Measurements from ENCODE around the gene OAS2. TPM values are rescaled to one million over a fixed set of nuclear protein-coding genes. Genes with fewer than 3 reads are reported as not detected.

OAS2 gene
- total and polyA plus RNA-seq, 10 of the 15 experiments (the other 5 are each of a cell fraction or from before 2014, with no cell fraction given), result 32.4 to 290 (median 90.2) TPM

GRCh38 chr12:113048716-113049127 is 70.4 kb downstream of the OAS2 start:
- H3K9me3 ChIP-seq (replicated peaks; ENCODE audit: control insufficient read depth, insufficient read depth, low read length), result no peaks in the 10 kb centered on the region
- DNase-seq (ENCODE audit: low read depth, low spot score), result no peak
- FAIRE-seq, result peak; percentile 35
- no peak overlapping the region for H3K4me3 ChIP-seq
- ChIA-PET CTCF (interaction anchor here (0.5 to 5.2 kb wide), 36 partner anchors 10 to 377 kb away, joined by 3 to 121 read pairs (median 5); partner anchors contain the start of genes OAS1 and OAS2), SMC1A (ENCODE audit: uncharacterized antibody, unreplicated experiment) (interaction anchor here (0.6 to 17.0 kb wide), 22 partner anchors 11 to 480 kb away, joined by 3 to 416 read pairs (median 4); no protein-coding TSS in a partner anchor), POLR2A (interaction anchor here (1.5 kb wide), 1 partner anchor 48 kb away, joined by 4 read pairs; no protein-coding TSS in a partner anchor), RAD21 (ENCODE audit: unreplicated experiment) (interaction anchor here (0.6 to 5.2 kb wide), 18 partner anchors 10 to 177 kb away, joined by 3 to 50 read pairs (median 5); partner anchors contain the start of gene RASAL1)
- 7% methylated on average over 6 of the region's 6 CpGs for WGBS (ENCODE audit: insufficient coverage, insufficient replicate concordance, low lambda C conversion rate, missing lambda C conversion rate)
- peaks cover 35% of the 10 kb centered on the region for H3K4me1 ChIP-seq (ENCODE audit: control insufficient read depth, insufficient read depth, low read length)
- H3K27me3 ChIP-seq (replicated peaks in 1 of 2; ENCODE audit: control insufficient read depth in 2 of 2, insufficient read depth in 2 of 2, low read length in 1 of 2), result no peaks in the 10 kb centered on the region
- no TSS peak for BruUV-seq (replicated peaks)
- H3K4me2 ChIP-seq (ENCODE audit: control insufficient read depth, insufficient read depth), result no peak overlapping the region
- ATAC-seq, result peak; percentile 87
- H3K36me3 ChIP-seq (ENCODE audit: control insufficient read depth in 2 of 2, insufficient read depth in 2 of 2, low read length in 1 of 2), result no peaks in the 10 kb centered on the region
- H3K9ac ChIP-seq (ENCODE audit: control insufficient read depth, insufficient read depth, low read length), result no peak overlapping the region
- H3K27ac ChIP-seq (ENCODE audit: control insufficient read depth, insufficient read depth), result no peak overlapping the region
- no peaks in the 10 kb centered on the region for H3K79me2 ChIP-seq (ENCODE audit: control insufficient read depth, insufficient read depth, low read length)
- in situ Hi-C loops (cut with MboI), result loop anchor here (5.0 to 10.0 kb wide), 3 partner anchors 46 to 129 kb away; no protein-coding TSS in a partner anchor
- intact Hi-C loops (cut with micrococcal nuclease; ENCODE audit: unreplicated experiment), result loop anchor here (1.0 kb wide), 3 partner anchors 50 to 126 kb away; no protein-coding TSS in a partner anchor
- H2AFZ ChIP-seq (ENCODE audit: control insufficient read depth, low read depth, low read length), result peak overlapping the region; percentile 52; the same call in 1 of the 2 replicates
- no peaks in the 10 kb centered on the region; the same call in 1 of the 2 replicates for H4K20me1 ChIP-seq (ENCODE audit: control insufficient read depth, insufficient read depth)
- TF ChIP-seq POU2F2 (IDR thresholded peaks at IDR 0.05; ENCODE audit: borderline replicate concordance, low read depth, low read length), result 0 out of 3 replicates have a peak, but pooled peaks have one; percentile 29
- peak; percentile 51; a peak in 3 of 4 replicates for TF ChIP-seq IKZF2 (IDR thresholded peaks at IDR 0.05)
- TF ChIP-seq RCOR1 (conservative IDR thresholded peaks at IDR 0.05; ENCODE audit: low read depth, low read length), result no peak
- peak; percentile 97 for TF ChIP-seq SMC3 (IDR thresholded peaks at IDR 0.05; ENCODE audit: borderline replicate concordance, low read length)
- TF ChIP-seq IRF4 (IDR thresholded peaks at IDR 0.05; ENCODE audit: low read depth, low read length), result 0 out of 2 replicates have a peak, but pooled peaks have one; percentile 54
- TF ChIP-seq ATF7 (IDR thresholded peaks at IDR 0.05; ENCODE audit: low read depth), result 0 out of 2 replicates have a peak, but pooled peaks have one; percentile 7
- TF ChIP-seq ZNF24 (IDR thresholded peaks at IDR 0.05), result no peak
- TF ChIP-seq RUNX3 (IDR thresholded peaks at IDR 0.05; ENCODE audit: low read length), result 0 out of 2 replicates have a peak, but pooled peaks have one; percentile 17
- TF ChIP-seq MYC (IDR thresholded peaks at IDR 0.05; ENCODE audit: insufficient read depth, insufficient read length, insufficient replicate concordance, low read length, severe bottlenecking), result no peak
- TF ChIP-seq YY1 (IDR thresholded peaks at IDR 0.05; ENCODE audit: low read depth, low read length), result peak; percentile 77
- TF ChIP-seq CTCF (IDR thresholded peaks at IDR 0.05 in 2 of 3, conservative IDR thresholded peaks at IDR 0.05 in 1 of 3; ENCODE audit: control insufficient read depth in 2 of 3, extremely low read depth in 1 of 3, insufficient read depth in 1 of 3, low read depth in 3 of 3, low read length in 3 of 3), result peak; percentile 61 to 88 (median 75)
- TF ChIP-seq NBN (IDR thresholded peaks at IDR 0.05), result peak; percentile 91
- 0 out of 2 replicates have a peak, but pooled peaks have one; percentile 18 for TF ChIP-seq CREB1 (IDR thresholded peaks at IDR 0.05; ENCODE audit: low read depth)
- TF ChIP-seq, protein P1, sequence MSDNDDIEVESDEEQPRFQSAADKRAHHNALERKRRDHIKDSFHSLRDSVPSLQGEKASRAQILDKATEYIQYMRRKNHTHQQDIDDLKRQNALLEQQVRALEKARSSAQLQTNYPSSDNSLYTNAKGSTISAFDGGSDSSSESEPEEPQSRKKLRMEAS (IDR thresholded peaks at IDR 0.05; ENCODE audit: low read depth, low read length), result no peak
- TF ChIP-seq, protein P2, sequence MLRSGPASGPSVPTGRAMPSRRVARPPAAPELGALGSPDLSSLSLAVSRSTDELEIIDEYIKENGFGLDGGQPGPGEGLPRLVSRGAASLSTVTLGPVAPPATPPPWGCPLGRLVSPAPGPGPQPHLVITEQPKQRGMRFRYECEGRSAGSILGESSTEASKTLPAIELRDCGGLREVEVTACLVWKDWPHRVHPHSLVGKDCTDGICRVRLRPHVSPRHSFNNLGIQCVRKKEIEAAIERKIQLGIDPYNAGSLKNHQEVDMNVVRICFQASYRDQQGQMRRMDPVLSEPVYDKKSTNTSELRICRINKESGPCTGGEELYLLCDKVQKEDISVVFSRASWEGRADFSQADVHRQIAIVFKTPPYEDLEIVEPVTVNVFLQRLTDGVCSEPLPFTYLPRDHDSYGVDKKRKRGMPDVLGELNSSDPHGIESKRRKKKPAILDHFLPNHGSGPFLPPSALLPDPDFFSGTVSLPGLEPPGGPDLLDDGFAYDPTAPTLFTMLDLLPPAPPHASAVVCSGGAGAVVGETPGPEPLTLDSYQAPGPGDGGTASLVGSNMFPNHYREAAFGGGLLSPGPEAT (IDR thresholded peaks at IDR 0.05; ENCODE audit: low read depth), result 0 out of 2 replicates have a peak, but pooled peaks have one; percentile 29
- TF ChIP-seq, protein P3, sequence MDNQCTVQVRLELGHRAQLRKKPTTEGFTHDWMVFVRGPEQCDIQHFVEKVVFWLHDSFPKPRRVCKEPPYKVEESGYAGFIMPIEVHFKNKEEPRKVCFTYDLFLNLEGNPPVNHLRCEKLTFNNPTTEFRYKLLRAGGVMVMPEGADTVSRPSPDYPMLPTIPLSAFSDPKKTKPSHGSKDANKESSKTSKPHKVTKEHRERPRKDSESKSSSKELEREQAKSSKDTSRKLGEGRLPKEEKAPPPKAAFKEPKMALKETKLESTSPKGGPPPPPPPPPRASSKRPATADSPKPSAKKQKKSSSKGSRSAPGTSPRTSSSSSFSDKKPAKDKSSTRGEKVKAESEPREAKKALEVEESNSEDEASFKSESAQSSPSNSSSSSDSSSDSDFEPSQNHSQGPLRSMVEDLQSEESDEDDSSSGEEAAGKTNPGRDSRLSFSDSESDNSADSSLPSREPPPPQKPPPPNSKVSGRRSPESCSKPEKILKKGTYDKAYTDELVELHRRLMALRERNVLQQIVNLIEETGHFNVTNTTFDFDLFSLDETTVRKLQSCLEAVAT (IDR thresholded peaks at IDR 0.05), result peak; percentile 67
- peak; percentile 98 for TF ChIP-seq HDGF (IDR thresholded peaks at IDR 0.05)
- TF ChIP-seq RAD21 (IDR thresholded peaks at IDR 0.05; ENCODE audit: insufficient read depth, low read depth, low read length), result peak; percentile 98
- TF ChIP-seq MTA2 (IDR thresholded peaks at IDR 0.05; ENCODE audit: low read depth), result peak; percentile 43; the same call in 1 of the 2 replicates
- no peak for TF ChIP-seq GATAD2B (conservative IDR thresholded peaks at IDR 0.05; ENCODE audit: low read depth)
